Pons (tissue), 1 donor: ENCODE results near the gene CDKL1.

Experiments used
- DNase-seq: peaks from one replicate; pipeline ENCODE4 v3.0.0-alpha.2; 2016; ENCODE audit warnings: low spot score

Gene CDKL1

DNA sequence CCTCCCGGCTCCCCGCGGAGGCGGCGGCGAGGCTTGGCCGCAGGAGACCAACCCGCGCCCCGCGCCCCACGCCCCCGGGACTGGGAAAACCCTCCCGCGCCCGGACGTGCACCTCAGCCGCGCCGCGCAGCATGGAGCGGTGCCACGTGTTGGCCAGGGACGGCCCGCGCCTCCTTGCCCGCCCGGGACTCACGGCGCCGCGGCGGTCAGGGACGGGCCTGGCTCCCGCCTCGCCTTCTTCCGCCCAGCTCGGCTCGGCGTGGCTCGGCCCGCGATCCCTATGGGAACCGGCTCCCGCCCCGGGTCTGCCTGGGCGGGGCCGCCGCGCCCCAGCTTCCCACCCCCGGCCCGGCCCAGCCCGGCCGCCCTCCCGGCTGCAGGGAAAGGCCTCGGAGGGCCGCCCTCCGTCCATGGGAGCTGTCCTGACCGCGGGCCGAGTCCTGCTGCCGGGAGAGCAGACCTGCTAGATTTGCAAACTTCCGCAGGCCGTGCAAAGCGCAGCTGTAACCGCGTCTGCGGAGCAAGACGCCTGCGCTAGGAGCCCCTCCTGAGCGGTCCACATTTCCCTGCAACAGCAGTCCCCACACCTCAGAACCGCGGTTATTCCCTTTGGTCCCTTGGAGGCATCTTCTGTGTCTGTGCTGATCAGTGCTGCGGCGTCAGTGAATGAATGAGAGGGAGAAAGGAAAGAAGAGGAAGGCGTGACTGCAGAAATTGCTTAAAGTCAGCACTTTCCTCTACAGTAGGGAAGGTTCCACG is at the start of gene CDKL1:
TSS of gene CDKL1 (minus strand) at position 251 of the 759 bp plus-strand sequence. CDS start 1,013 bp downstream, outside the sequence.
- DNase-seq: peak; percentile 43

DNA sequence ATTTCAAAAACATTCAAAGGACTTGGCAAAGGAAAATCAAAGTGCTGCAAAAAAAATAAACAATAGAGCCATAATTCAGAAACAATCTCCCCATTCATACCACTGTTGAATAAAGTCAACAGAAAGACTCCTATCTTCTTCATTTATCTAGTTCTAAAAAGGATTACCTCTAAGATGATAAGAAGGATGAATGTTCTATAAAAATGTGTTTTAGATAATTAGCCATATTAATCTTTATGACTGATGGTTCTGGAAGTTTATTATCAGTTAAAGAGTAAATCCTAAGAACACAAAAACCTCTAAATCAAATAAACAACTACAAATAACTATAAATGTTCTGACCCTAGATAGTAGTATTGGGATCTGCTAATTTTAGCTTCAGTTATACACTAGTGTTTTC is 37.8 kb upstream of the CDKL1 start:
- DNase-seq: no peak

DNA sequence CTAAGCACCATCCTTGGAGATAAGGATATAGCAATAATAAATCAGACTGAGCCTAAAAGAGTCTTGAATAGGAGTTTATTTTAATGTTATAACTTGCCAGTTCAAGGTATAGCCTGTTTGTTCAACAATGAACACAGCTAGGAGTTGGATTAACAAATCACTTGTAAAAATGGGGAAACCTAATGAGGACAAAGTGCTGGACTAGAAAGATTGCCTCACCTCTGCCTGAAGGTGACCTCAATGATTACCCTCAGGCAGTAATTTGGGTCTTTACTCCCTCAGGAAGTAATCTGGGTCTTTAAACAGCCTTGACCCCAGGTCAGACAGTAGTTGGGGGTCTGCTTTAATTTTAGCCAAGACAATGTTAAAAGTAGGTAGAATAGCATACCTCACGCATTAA is 35.5 kb upstream of the CDKL1 start:
- DNase-seq: no peak

DNA sequence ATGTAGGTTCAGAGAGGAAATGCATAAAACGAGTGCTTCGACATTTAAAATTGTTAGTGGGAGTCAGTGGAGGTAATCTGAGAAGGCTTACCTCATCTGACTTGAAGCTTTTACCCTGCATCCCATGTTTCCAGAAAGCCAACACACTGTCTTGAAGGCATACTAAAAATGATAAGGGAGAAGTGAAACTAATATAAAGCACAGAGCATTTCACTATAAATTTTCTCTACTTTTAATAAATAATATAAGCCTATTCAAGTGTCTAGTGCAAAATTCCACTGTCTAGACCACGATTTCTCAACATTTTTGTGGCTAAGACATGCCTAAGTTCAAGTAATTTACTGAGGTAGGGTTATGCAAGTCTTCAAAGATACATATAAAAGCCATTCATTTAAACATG is 29.1 kb upstream of the CDKL1 start:
- no peak for DNase-seq

DNA sequence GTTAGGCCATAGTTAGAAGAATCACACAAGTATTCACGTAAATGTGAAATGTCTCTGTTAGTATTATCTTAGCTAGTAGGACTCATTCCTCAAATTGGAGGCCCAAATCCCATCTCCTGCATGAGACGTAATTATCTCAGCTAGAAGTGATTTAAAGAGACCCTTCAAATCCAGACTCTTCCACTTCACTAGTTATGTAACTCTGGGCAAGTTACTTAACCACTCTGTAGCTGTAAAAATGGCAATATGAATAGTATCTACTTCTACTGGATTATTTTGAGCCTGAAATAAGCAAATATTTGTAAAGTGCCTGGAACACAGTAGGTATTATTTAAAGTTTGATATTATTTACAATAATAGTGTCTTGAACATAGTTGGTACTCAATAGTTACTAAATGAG is 28.4 kb upstream of the CDKL1 start:
- DNase-seq: no peak

DNA sequence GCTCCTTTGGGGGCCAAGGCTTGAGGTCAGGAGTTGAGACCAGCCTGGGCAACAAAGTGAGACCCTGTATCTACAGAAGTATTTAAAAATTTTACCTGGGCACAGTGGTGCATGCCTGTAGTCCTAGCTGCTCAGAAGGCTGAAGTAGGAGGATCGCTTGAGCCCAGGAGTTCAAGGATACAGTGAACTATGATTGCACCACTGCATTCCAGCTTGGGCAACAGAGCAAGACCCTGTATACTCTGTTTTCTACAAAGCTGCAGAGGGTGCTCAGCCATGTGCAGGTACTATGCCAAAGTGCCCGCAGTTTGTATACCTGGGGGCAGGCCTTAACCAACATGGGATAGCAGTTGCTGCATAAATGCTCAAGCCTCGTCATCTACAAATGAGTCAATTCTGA is 26.8 kb upstream of the CDKL1 start:
- DNase-seq: no peak

DNA sequence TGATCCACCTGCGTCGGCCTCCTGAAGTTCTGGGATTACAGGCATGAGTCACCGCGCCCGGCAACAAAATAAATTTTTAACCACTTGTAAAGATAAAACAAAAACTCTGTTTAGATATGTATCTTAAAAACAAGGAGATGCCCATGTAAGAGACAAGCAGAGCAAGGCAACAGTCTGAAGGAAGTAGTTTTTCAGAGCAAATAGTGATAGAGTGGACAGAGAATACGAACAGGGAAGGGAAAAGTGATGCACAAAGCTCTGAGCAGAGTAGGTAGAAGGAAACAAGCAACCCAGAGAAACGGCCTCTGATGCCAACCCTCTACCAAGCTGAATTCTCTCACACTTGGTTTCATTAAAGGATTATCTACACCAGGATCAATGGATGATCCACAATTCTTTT is 24.8 kb upstream of the CDKL1 start:
- DNase-seq: no peak

DNA sequence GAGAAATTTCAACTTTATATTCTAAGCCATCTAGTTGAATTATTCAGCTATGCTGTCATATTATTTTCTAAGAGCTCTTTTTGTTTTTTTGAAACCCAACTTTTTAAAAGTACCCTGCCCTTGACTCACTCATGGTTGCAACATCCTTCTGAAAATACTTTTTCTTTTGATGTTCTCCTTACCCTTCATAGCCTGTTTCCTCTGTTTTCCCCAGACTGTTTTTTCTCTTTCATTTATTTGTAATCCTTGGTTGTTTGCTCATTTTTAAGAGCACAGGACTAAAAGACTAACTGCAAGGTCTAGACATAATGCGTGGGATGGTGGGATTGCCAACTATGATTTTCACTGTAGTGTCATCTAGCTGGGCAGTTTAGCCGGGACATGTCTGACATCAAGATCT is 21.2 kb upstream of the CDKL1 start:
- DNase-seq: no peak

DNA sequence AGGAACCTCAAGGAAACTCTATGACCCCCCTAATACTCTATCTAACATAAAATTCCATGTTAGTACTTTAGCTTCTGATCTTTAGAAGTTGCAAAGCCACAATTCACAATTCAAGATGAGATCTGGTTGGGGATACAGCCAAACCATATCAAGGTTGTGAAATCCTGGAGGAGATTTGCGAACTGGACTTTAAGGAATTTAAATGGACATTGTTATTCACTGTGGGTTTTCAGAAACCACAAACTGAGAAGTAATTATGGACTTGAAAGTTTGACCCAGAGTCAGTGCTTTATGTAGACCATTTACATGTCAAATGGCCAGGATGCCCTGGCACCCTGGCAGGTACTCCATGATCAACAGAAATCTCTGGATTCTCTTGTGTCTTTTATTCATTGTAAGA is 14.2 kb upstream of the CDKL1 start:
- DNase-seq: no peak

DNA sequence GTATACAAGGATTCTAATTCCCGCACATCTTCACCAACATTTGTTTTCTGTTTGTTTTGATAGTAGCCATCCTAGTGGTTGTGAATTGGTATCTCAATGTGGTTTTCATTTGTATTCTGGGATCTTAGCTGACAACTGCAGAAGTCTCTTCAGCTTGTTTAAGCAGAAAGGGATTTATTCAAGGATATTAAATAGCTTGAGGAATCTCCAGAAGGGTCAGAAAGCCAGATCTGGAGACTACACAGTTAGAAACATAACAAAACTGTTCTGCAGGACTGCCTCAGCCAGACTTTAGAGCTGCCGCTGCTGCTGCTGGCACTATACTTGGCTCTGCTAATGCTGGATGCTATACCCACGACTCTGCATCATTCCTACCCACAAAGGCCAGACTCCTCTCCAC is 13.4 kb upstream of the CDKL1 start:
- no peak for DNase-seq

DNA sequence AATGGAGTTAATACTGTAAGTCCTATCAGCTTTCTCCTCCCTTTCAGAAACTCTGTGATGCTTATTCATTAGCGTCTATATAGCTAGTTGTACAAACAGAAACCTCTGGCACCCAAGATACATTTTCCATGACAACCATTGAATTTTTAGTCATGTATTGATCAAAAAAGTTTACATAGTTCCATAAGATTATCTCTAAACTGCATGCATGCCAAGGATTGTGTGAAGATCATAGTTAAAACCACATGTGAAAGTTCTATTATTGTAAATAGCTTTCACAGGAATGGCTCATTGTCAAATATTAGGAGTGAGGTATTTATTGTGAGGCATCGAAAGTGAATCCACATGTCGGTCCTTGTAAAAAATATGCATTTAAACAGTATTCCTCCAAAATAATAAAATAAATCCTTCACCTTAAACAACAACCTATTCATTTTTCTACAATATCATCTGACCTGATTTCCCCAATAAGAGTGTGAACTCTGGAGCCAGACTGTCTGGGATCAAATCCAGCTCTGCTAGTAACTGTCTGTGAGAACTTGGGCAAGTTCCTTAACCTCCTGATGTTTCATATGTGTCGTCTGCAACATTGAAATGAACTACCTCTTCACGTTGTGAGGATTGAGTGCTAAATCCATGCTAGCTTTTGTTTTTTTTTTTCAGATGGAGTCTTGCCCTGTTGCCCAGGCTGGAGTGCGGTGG is 10.6 kb upstream of the CDKL1 start:
- DNase-seq: no peak

DNA sequence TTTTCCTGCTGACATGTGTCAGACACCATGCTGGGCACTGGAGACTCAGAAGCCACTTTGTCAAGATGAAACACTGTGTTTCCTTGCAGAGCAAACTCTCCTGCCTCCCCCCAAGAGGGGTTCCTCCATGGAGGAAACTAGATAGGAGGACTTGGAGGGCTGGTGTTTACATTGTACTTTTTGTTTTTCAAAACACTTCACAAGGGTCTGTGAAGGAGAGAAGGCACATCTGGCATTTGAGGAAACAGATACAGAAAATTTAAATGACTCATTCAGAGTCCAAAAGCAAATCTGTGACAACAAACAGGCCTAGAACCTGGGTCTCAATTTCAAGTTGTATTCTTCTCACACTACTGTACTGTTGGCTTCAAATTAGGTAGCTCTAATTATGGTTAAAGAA is 6.7 kb upstream of the CDKL1 start:
- no peak for DNase-seq

DNA sequence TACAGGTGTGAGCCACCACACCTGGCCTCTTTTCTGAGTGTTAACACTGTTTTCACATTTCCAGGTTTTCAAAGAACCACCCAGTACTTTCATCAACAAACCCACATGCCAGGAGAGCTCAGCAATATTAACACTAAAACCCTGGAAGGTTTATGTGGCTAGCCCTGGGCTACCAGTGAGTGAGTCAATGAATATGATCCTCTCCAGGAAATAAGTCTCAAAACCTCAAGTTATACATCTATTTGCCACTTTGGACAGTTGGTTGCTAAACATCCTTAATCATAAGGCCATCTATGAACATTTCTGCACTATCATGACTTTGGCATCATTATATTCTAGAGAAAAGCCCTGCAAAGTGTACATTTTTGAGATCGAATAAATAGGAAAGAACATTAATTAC is 6.3 kb upstream of the CDKL1 start:
- DNase-seq: no peak

DNA sequence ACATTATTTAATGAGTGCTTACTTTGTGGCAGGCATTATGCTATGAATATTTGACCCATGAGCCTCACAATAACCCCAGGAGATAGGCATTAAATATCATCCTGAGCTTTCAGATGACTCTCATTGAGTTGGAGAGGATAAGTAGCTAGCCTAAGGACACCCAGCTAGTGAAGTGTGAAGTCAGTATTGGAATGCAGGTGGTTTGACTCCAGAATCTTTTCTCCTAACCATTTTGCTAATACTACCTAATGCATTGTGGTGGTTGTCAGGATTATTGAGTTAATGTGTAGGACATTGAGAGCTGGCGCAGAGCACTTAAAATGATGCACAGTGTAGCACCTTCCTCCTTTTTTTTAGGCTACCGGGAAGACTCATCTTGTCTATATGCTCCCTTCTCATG is 3.8 kb upstream of the CDKL1 start:
- no peak for DNase-seq

DNA sequence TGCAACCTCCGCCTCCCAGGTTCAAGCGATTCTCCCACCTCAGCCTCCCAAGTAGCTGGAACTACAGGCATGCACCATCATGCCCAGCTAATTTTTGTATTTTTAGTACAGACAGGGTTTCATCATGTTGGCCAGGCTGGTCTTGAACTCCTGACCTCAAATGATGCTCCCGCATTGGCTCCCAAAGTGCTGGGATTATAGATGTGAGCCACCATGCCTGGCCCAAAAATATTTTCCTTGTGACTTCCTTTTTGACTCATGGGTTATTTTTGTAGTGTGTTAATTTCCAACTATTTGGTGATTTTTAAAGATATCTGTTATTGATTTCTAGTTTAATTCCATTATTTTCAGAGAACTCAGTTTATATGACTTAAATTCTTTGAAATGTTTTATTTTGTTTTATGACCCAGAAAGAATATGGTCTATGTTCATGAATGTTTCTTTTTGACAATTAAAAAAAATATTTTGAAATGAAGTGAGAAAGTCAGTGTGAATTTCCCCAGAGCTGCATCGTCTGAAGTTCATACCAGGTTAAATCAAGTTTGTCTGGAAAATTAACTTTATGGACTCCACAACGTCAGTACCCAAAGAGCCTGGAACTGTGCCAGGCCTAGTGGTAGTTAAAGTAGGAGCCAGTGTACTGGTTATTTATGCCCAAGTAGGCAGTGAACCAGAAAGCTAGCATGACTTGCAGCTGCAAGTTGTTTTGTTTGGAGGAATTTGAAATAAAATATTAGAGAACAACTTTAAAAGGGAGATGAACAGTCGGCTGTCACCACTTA is 2.8 kb upstream of the CDKL1 start:
- DNase-seq: peak; percentile 8

DNA sequence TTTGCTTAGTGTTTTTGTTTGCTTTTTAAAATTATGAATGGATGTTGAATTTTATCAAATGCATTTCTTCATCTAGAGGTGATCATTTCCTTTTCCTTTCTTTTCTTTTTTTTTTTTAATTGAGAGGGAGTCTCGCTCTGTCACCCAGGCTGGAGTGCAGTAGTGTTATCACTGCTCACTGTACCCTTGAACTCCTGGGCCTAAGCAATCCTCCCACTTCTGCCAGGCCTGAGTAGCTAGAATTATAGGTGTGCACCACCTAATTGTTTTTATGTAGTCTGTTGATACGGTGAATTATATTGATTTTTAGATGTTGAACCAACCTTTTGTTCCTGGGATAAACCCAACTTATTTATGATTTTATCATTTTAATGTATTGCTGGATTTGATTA is 1.5 kb upstream of the CDKL1 start:
- DNase-seq: no peak

DNA sequence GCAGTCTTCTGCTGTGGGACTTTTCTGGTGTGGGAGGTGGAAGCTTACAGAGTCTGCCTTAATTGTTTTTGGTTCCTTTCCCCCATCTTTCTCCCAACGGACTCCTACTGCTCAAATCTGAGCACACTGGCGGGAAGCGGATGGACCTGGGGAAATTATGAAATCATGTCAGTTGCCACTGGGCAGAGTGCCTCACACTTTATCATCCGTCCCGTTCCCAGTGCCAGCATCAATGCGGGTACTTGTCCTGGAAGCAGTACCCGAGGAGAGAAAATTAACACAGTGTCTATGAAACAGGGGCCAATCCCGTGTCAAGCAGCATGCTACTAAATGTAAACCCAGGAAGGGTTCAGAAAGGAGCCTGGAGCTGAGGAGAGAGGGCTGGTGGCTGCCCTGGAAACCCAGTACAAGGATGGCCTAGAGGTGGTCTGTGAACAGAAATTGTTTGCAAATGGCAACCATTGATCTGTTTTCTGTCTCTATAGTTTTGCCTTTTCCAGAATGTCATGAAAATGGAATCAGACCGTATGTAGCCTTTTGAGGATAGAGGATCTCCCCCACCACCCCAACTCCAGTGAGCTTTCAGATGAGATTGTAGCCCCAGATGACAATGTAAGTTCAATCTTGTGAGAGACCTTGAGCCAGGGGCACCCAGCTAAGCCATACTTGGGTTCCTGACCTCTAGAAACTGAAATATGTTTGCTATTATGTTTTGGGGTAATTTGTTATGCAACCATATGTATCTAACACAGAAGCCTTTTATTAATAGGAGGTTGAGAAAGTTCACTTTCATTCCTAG is 908 bp upstream of the CDKL1 start:
- no peak for DNase-seq

DNA sequence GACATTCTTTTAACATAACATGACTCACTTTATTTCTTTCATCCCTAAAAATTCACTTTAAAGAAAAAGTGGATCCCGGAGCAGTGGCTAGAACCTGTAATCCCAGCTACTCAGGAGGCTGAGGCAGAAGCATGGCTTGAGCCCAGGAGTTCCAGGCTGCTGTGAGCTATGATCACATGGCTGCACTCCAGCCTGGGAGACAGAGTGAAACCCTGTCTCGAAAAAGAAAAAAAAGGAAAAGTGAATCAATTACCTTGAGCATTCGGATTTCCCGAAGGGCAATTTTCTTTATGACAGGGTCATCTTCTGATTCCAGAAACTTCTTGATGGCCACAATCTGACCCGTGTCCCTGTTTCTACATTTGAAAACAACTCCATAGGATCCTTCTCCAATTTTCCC is 1.2 kb downstream of the CDKL1 start:
- peak; percentile 9 for DNase-seq

DNA sequence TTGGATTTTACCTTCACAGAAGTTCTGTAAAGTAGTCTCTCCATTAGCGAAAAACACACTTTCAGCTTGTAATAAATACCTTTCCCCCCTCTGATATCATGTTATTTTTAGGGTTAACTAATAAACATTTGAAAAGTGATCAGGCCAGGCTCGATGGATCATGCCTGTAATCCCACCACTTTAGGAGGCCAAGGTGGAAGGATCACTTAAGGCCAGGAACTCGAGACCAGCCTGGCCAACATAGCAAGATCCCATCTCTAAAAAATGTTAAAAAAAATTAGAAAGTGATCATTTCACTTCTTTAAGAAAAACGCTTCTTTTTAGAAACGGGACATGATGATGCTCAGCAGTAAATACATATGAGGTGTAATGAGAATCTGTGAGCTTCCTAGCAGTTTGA is 2.0 kb downstream of the CDKL1 start:
- DNase-seq: no peak

DNA sequence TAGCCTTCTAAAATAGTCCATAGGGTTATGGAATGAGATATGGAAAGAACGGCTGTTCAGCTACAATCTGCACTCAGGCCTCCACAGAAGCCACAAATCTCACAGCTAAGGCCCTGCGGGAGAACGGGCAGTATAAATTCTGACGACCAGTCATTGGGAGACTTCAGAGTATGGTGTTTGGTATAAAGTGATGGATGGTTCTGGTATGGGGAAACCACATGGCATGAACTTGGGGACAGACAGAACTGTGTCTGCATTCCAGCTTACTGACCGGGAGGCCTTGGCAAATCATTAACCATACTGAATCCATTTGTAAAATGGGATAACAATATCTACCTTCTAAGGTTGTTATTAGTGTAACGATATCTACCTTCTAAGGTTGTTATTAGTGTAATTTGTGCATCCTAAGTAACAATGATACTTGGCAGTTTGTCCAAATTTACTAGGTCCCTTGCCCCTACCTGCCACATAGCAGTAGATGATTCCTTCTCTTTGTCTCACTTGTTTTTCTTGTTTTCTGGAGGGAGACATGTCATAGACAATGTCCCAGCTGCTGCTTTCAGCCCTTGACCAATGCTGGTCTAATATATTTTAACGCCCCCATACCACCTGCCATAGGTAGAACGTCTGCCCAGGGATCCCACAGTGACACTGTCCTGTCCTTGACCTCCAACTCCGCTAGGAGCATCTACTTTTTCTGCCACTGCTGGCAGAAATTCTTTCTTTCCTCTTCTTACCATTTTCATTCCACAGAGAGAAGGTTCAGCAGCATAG is 6.8 kb downstream of the CDKL1 start:
- DNase-seq: no peak

DNA sequence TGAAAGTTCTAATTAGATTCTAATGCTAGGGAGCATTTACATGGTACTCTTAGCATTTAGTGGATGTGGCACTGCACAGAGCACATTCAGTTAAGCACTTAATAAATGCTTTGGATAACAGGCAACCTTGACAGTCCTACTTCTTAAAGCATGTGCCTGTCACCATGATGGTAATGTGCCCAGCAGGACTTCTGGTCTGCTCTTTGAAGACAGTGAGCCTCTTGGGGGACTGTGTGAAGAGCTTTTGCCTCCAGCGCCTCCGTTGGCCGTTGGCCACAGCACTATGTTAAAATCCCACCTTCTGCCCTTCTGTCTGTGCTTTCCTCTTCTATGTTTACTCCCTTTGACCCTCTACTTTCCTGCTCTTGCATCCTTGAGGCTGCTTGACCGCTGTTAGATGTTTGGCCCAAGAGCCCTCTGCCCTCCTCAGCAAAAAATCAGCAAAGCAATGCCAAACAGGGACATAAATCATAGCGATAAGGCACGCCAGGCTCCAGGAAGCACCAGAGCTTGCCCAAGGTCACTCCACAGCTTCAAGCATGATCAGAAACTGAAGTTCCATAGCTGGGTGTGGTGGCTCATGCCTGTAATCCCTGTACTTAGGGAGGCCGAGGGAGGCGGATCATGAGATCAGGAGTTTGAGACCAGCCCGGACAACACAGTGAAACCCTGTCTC is 8.3 kb downstream of the CDKL1 start:
- DNase-seq: no peak
